ENCODE results near the gene ARFGAP2. TPM values are rescaled to one million over a fixed set of nuclear protein-coding genes. Genes with fewer than 3 reads are reported as not detected.

ARFGAP2 gene
- total RNA-seq, 1 donor from 2014 or later = 73.6 TPM

- DNase-seq (ENCODE audit: low read depth in 2 of 2) = no peak
These were observed 4.8 kb downstream of the ARFGAP2 start for GRCh38 chr11:47171856-47172255.

GRCh38 chr11:47171061-47171838 is 5.4 kb downstream of the ARFGAP2 start:
- DNase-seq (ENCODE audit: low read depth in 2 of 2) = no peak

- no peak for DNase-seq (ENCODE audit: low read depth in 2 of 2)
These were observed 10.3 kb downstream of the ARFGAP2 start for GRCh38 chr11:47166368-47166767.

GRCh38 chr11:47165253-47165840 is 11.3 kb downstream of the ARFGAP2 start:
- DNase-seq (ENCODE audit: low read depth in 2 of 2) = no peak

GRCh38 chr11:47164321-47164720 is 12.4 kb downstream of the ARFGAP2 start:
- DNase-seq (ENCODE audit: low read depth in 2 of 2) = no peak

GRCh38 chr11:47163898-47164297 is 12.8 kb downstream of the ARFGAP2 start:
- no peak for DNase-seq (ENCODE audit: low read depth in 2 of 2)

GRCh38 chr11:47163193-47163592 is 13.5 kb downstream of the ARFGAP2 start:
- DNase-seq (ENCODE audit: low read depth in 2 of 2) = no peak

GRCh38 chr11:47162426-47162825 is 14.3 kb downstream of the ARFGAP2 start:
- DNase-seq (ENCODE audit: low read depth in 2 of 2) = no peak

GRCh38 chr11:47161890-47162289 is 14.8 kb downstream of the ARFGAP2 start:
- no peak for DNase-seq (ENCODE audit: low read depth in 2 of 2)

GRCh38 chr11:47161134-47161854 is 15.4 kb downstream of the ARFGAP2 start:
- peak; percentile 49 to 71 for DNase-seq (ENCODE audit: low read depth in 2 of 2)

GRCh38 chr11:47160753-47161133 is 15.9 kb downstream of the ARFGAP2 start:
- no peak for DNase-seq (ENCODE audit: low read depth in 2 of 2)

- peak in 1 of 2 donors; percentile 30 for DNase-seq (ENCODE audit: low read depth in 2 of 2)
These were observed 18.4 kb downstream of the ARFGAP2 start for GRCh38 chr11:47158242-47158641.

- no peak for DNase-seq (ENCODE audit: low read depth in 2 of 2)
These were observed 18.9 kb downstream of the ARFGAP2 start for GRCh38 chr11:47157805-47158204.

- DNase-seq (ENCODE audit: low read depth in 2 of 2) = no peak
These were observed 19.7 kb downstream of the ARFGAP2 start for GRCh38 chr11:47156951-47157350.

GRCh38 chr11:47156333-47156732 is 20.3 kb downstream of the ARFGAP2 start:
- no peak for DNase-seq (ENCODE audit: low read depth in 2 of 2)

- DNase-seq (ENCODE audit: low read depth in 2 of 2) = no peak
These were observed 20.8 kb downstream of the ARFGAP2 start for GRCh38 chr11:47155879-47156278.

- DNase-seq (ENCODE audit: low read depth in 2 of 2) = no peak
These were observed 21.8 kb downstream of the ARFGAP2 start for GRCh38 chr11:47154616-47155570.

GRCh38 chr11:47152953-47153950 is 23.4 kb downstream of the ARFGAP2 start:
- peak in 1 of 2 donors; percentile 72 for DNase-seq (ENCODE audit: low read depth in 2 of 2)

GRCh38 chr11:47152126-47152952 is 24.3 kb downstream of the ARFGAP2 start:
- DNase-seq (ENCODE audit: low read depth in 2 of 2) = no peak
